Measurements from ENCODE around the gene SOX12. TPM values are rescaled to one million over a fixed set of nuclear protein-coding genes. Genes with fewer than 3 reads are reported as not detected.

Gene SOX12
- total RNA-seq, 1 donor from 2014 or later, result 43.4 TPM

- peak; percentile 64 for DNase-seq (ENCODE audit: low read depth)
- Mint-ChIP-seq H3K27me3 (ENCODE audit: low read depth, unreplicated experiment) (no peaks in the 10 kb centered on the region), H3K9me3 (ENCODE audit: unreplicated experiment) (no peaks in the 10 kb centered on the region), H3K4me3 (ENCODE audit: unreplicated experiment) (no peak overlapping the region), H3K4me1 (ENCODE audit: low read depth, unreplicated experiment) (peaks cover 4% of the 10 kb centered on the region), H3K27ac (ENCODE audit: unreplicated experiment) (no peak overlapping the region), H3K36me3 (ENCODE audit: low read depth, unreplicated experiment) (peaks cover 3% of the 10 kb centered on the region)
- Histone ChIP-seq H4K20me1 (ENCODE audit: insufficient read depth, low read length) (no peaks in the 10 kb centered on the region), H3K36me3 (ENCODE audit: insufficient read depth, low read length) (no peaks in the 10 kb centered on the region), H3K4me1 (ENCODE audit: insufficient read depth, low read length) (peaks cover 20% of the 10 kb centered on the region), H3K27ac (ENCODE audit: low read depth, low read length) (no peak overlapping the region), H3K4me2 (ENCODE audit: low read length) (peak overlapping the region; percentile 5), H3K4me3 (ENCODE audit: insufficient read depth, low read depth, low read length) (no peak overlapping the region), H3K79me2 (ENCODE audit: insufficient read depth, low read length) (no peaks in the 10 kb centered on the region), H3K9me3 (ENCODE audit: insufficient read depth, low read depth, low read length) (no peaks in the 10 kb centered on the region), H2AFZ (ENCODE audit: low read depth, low read length) (no peak overlapping the region), H3K27me3 (ENCODE audit: insufficient read depth, low read length) (no peaks in the 10 kb centered on the region), H3K9ac (ENCODE audit: low read length) (no peak overlapping the region)
- peak; percentile 39 for FAIRE-seq
- no peak for TF ChIP-seq EZH2 (IDR thresholded peaks at IDR 0.05; ENCODE audit: insufficient read depth, low read length)
- no peak for TF ChIP-seq CTCF (IDR thresholded peaks at IDR 0.05; ENCODE audit: insufficient read depth, low read depth, low read length)
Measured at GRCh38 chr20:313948-314347, 11.4 kb upstream of the SOX12 start.

- Histone ChIP-seq H3K36me3 (ENCODE audit: insufficient read depth, low read length) (no peaks in the 10 kb centered on the region), H3K79me2 (ENCODE audit: insufficient read depth, low read length) (no peaks in the 10 kb centered on the region), H3K27ac (ENCODE audit: low read depth, low read length) (no peak overlapping the region), H3K9ac (ENCODE audit: low read length) (no peak overlapping the region), H3K4me3 (ENCODE audit: insufficient read depth, low read depth, low read length) (no peak overlapping the region), H3K27me3 (ENCODE audit: insufficient read depth, low read length) (no peaks in the 10 kb centered on the region), H2AFZ (ENCODE audit: low read depth, low read length) (no peak overlapping the region), H3K4me1 (ENCODE audit: insufficient read depth, low read length) (peaks cover 4% of the 10 kb centered on the region), H3K4me2 (ENCODE audit: low read length) (no peak overlapping the region), H4K20me1 (ENCODE audit: insufficient read depth, low read length) (no peaks in the 10 kb centered on the region), H3K9me3 (ENCODE audit: insufficient read depth, low read depth, low read length) (no peaks in the 10 kb centered on the region)
- H3K27me3 Mint-ChIP-seq (ENCODE audit: low read depth, unreplicated experiment), result no peaks in the 10 kb centered on the region
- H3K9me3 Mint-ChIP-seq (ENCODE audit: unreplicated experiment), result peaks cover 3% of the 10 kb centered on the region
- TF ChIP-seq EZH2 (IDR thresholded peaks at IDR 0.05; ENCODE audit: insufficient read depth, low read length) (no peak), CTCF (IDR thresholded peaks at IDR 0.05; ENCODE audit: insufficient read depth, low read depth, low read length) (no peak)
- no peaks in the 10 kb centered on the region for H3K4me1 Mint-ChIP-seq (ENCODE audit: low read depth, unreplicated experiment)
- H3K36me3 Mint-ChIP-seq (ENCODE audit: low read depth, unreplicated experiment), result peaks cover 11% of the 10 kb centered on the region
- FAIRE-seq, result peak; percentile 29
- H3K27ac Mint-ChIP-seq (ENCODE audit: unreplicated experiment), result no peak overlapping the region
- H3K4me3 Mint-ChIP-seq (ENCODE audit: unreplicated experiment), result no peak overlapping the region
- DNase-seq (ENCODE audit: low read depth), result peak; percentile 51
Measured at GRCh38 chr20:316316-317068, 8.9 kb upstream of the SOX12 start.

All from astrocyte (in vitro differentiated cells and primary cell).